ENCODE data around the gene CATSPERD. TPM values are rescaled to one million over a fixed set of nuclear protein-coding genes. Genes with fewer than 3 reads are reported as not detected.

Gene CATSPERD
- total RNA-seq, 2 experiments from 2014 or later: not detected

GRCh38 chr19:5804516-5805461, 84.4 kb downstream of the CATSPERD start, which contains the start of gene NRTN:
Gene NRTN, plus strand, starts transcription at chr19:5805067. Its CDS starts 19,099 bp downstream, at chr19:5824166.
- Histone ChIP-seq H3K27me3 (ENCODE audit: control insufficient read depth in 1 of 2, insufficient read depth in 2 of 2, low read length in 2 of 2) (peaks cover 24 to 26% of the 10 kb centered on the region in 2 experiments), H3K27ac (ENCODE audit: low read depth in 1 of 2, low read length in 2 of 2) (no peak within 1 kb of the TSS), H3K4me1 (ENCODE audit: insufficient read depth, low read length) (peaks cover 33% of the 10 kb centered on the region), H3K36me3 (ENCODE audit: insufficient read depth, low read length) (no peaks in the 10 kb centered on the region), H3K9me3 (ENCODE audit: control insufficient read depth in 1 of 2, insufficient read depth in 1 of 2, low read length in 2 of 2) (peaks cover 0 to 22% of the 10 kb centered on the region in 2 experiments), H3K4me3 (ENCODE audit: low read length) (peak within 1 kb of the TSS; percentile 47)
- no peak for TF ChIP-seq CTCF (IDR thresholded peaks at IDR 0.05)
- ChIA-PET POLR2A (interaction anchor here (0.5 to 1.7 kb wide), 12 partner anchors 10 to 1825 kb away, joined by 3 to 33 read pairs (median 5); partner anchors contain the start of genes DUS3L, NDUFA11, PET100 and RANBP3), CTCF (interaction anchor here (0.6 to 1.9 kb wide), 34 partner anchors 7 to 1817 kb away, joined by 3 to 63 read pairs (median 5); partner anchors contain the start of genes DUS3L, FEM1A, FUT6 and LONP1)
- DNase-seq: peak in 11 of 14 experiments; percentile 30 to 78 (median 51)
- Mint-ChIP-seq H3K4me3 (peak within 1 kb of the TSS; percentile 82), H3K36me3 (ENCODE audit: low read depth) (no peaks in the 10 kb centered on the region), H3K4me1 (ENCODE audit: low read depth) (peaks cover 18% of the 10 kb centered on the region), H3K27ac (peak within 1 kb of the TSS; percentile 68), H3K27me3 (peaks cover 17% of the 10 kb centered on the region), H3K9me3 (no peaks in the 10 kb centered on the region)
- peak; percentile 18 for ATAC-seq (ENCODE audit: poor library complexity)
- intact Hi-C loops (cut with DNase I, micrococcal nuclease): loop anchor here (1.0 to 5.0 kb wide), 5 partner anchors 13 to 558 kb away; partner anchors contain the start of genes RANBP3 (in 2 of the 2), VMAC (in 2 of the 2), CLPP (in 1 of the 2) and DUS3L (in 1 of the 2)

GRCh38 chr19:5805462-5806132, 85.2 kb downstream of the CATSPERD start:
- intact Hi-C loops (cut with DNase I, micrococcal nuclease): loop anchor here in 1 of 2 experiments (2.0 to 5.0 kb wide), 3 partner anchors 19 to 172 kb away; partner anchors contain the start of gene RANBP3
- H3K9me3 ChIP-seq (ENCODE audit: control insufficient read depth in 1 of 2, insufficient read depth in 1 of 2, low read length in 2 of 2): peaks cover 0 to 19% of the 10 kb centered on the region in 2 experiments
- H3K4me1 Mint-ChIP-seq (ENCODE audit: low read depth): peaks cover 18% of the 10 kb centered on the region
- H3K27ac Mint-ChIP-seq: no peak overlapping the region
- TF ChIP-seq CTCF (IDR thresholded peaks at IDR 0.05): peak; percentile 65
- peak overlapping the region; percentile 30 for H3K4me3 ChIP-seq (ENCODE audit: low read length)
- H3K4me3 Mint-ChIP-seq: peak overlapping the region; percentile 68
- no peaks in the 10 kb centered on the region for H3K36me3 Mint-ChIP-seq (ENCODE audit: low read depth)
- H3K27me3 ChIP-seq (ENCODE audit: control insufficient read depth in 1 of 2, insufficient read depth in 2 of 2, low read length in 2 of 2): peaks cover 16 to 19% of the 10 kb centered on the region in 2 experiments
- no peaks in the 10 kb centered on the region for H3K36me3 ChIP-seq (ENCODE audit: insufficient read depth, low read length)
- peak; percentile 46 to 80 (median 59) for DNase-seq
- no peak overlapping the region for H3K27ac ChIP-seq (ENCODE audit: low read depth in 1 of 2, low read length in 2 of 2)
- no peaks in the 10 kb centered on the region for H3K9me3 Mint-ChIP-seq
- CTCF ChIA-PET: no interaction called here
- H3K4me1 ChIP-seq (ENCODE audit: insufficient read depth, low read length): peaks cover 33% of the 10 kb centered on the region
- peak; percentile 24 for ATAC-seq (ENCODE audit: poor library complexity)
- peaks cover 15% of the 10 kb centered on the region for H3K27me3 Mint-ChIP-seq
- POLR2A ChIA-PET: interaction anchor here (0.7 kb wide), 1 partner anchor 23 kb away, joined by 3 read pairs; no protein-coding TSS in a partner anchor

DNA sequence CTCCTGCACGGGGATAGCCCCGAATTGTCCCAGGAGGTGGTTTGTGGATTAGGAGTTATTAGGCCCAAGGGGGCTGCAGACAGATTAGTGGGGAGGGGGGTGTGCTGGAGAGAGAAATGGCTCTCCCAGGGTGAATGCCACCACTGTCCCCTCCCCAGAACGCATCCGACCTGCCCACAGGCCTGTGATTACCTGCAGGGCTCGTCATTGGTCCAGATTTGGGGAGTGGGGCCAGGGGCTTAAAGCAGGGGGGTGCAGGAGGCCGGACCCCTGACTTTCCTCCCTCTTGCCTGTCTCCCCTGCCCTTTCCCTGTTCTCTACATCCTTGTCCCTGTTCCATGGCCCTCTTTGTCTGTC, 85.7 kb downstream of the CATSPERD start:
- Mint-ChIP-seq H3K27ac (no peak overlapping the region), H3K4me3 (peak overlapping the region; percentile 15), H3K36me3 (ENCODE audit: low read depth) (no peaks in the 10 kb centered on the region), H3K9me3 (no peaks in the 10 kb centered on the region), H3K27me3 (peaks cover 12% of the 10 kb centered on the region), H3K4me1 (ENCODE audit: low read depth) (peaks cover 18% of the 10 kb centered on the region)
- intact Hi-C loops (cut with DNase I, micrococcal nuclease): loop anchor here in 1 of 2 experiments (2.0 to 5.0 kb wide), 3 partner anchors 19 to 171 kb away; partner anchors contain the start of gene RANBP3
- Histone ChIP-seq H3K4me3 (ENCODE audit: low read length) (no peak overlapping the region), H3K27ac (ENCODE audit: low read depth in 1 of 2, low read length in 2 of 2) (no peak overlapping the region), H3K9me3 (ENCODE audit: control insufficient read depth in 1 of 2, insufficient read depth in 1 of 2, low read length in 2 of 2) (peaks cover 0 to 14% of the 10 kb centered on the region in 2 experiments), H3K4me1 (ENCODE audit: insufficient read depth, low read length) (peaks cover 33% of the 10 kb centered on the region), H3K27me3 (ENCODE audit: control insufficient read depth in 1 of 2, insufficient read depth in 2 of 2, low read length in 2 of 2) (peaks cover 11 to 14% of the 10 kb centered on the region in 2 experiments), H3K36me3 (ENCODE audit: insufficient read depth, low read length) (no peaks in the 10 kb centered on the region)
- DNase-seq (peak in 1 of 14 experiments; percentile 25), ATAC-seq (ENCODE audit: poor library complexity) (no peak)
- peak; percentile 43 for TF ChIP-seq CTCF (IDR thresholded peaks at IDR 0.05)
- POLR2A ChIA-PET: interaction anchor here (0.7 kb wide), 1 partner anchor 22 kb away, joined by 3 read pairs; no protein-coding TSS in a partner anchor
- CTCF ChIA-PET: no interaction called here

Measured in CD4-positive, alpha-beta T cell (primary cell).